GM23338 (cell line): ENCODE data around the gene DCDC2. TPM values are rescaled to one million over a fixed set of nuclear protein-coding genes. Genes with fewer than 3 reads are reported as not detected.
A peak's percentile ranks its signal among the peaks of the same experiment; 100 is the strongest.

Experiments
- ATAC-seq: fragments of 200-7000 bp; cut with Tn5 transposase; 3 replicates; pipeline ENCODE4 v1.9.1; 2020
- DNase-seq: peaks from one replicate; pipeline ENCODE4 v3.0.0-alpha.2; 2015; ENCODE audit warnings: low spot score
- H2AFZ ChIP-seq: fragments of 200-600 bp; sonication (generic); 2 replicates; pipeline ENCODE4 v1.8.0; 2016; ENCODE audit warnings: antibody characterized with exemption, mild to moderate bottlenecking, moderate library complexity
- H3F3A ChIP-seq: fragments of 200-600 bp; sonication (generic); replicated peaks from 2 replicates; pipeline ENCODE4 v1.8.0; 2017; ENCODE audit warnings: antibody characterized with exemption, mixed run types, low read depth
- H3K27ac ChIP-seq: fragments of 200-600 bp; sonication (generic); 2 replicates; pipeline ENCODE4 v1.6.1; 2016; ENCODE audit warnings: low read depth
- H3K27me3 ChIP-seq: fragments of 200-600 bp; sonication (generic); 2 replicates; pipeline ENCODE4 v1.8.0; 2016; ENCODE audit warnings: mild to moderate bottlenecking, mixed run types, moderate library complexity; ENCODE audit not compliant: insufficient read depth
- H3K36me3 ChIP-seq: fragments of 200-600 bp; sonication (generic); 2 replicates; pipeline ENCODE4 v1.8.0; 2016; ENCODE audit warnings: mild to moderate bottlenecking; ENCODE audit not compliant: insufficient read depth
- H3K4me1 ChIP-seq: fragments of 200-600 bp; sonication (generic); 2 replicates; pipeline ENCODE4 v1.8.0; 2016; ENCODE audit warnings: mild to moderate bottlenecking, moderate library complexity; ENCODE audit not compliant: insufficient read depth
- H3K4me2 ChIP-seq: fragments of 200-600 bp; sonication (generic); 2 replicates; pipeline ENCODE4 v1.7.1; 2017; ENCODE audit warnings: mixed run types
- H3K4me3 ChIP-seq: fragments of 200-600 bp; sonication (generic); 2 replicates; pipeline ENCODE4 v1.6.1; 2016; ENCODE audit warnings: mixed run types
- H3K79me2 ChIP-seq: fragments of 200-600 bp; sonication (generic); replicated peaks from 2 replicates; pipeline ENCODE4 v1.8.0; 2017; ENCODE audit warnings: mild to moderate bottlenecking; ENCODE audit not compliant: insufficient read depth
- H3K9me2 ChIP-seq: fragments of 200-600 bp; sonication (generic); 2 replicates; pipeline ENCODE4 v1.8.0; 2017; ENCODE audit not compliant: insufficient read depth
- H4K20me1 ChIP-seq: fragments of 200-600 bp; sonication (generic); replicated peaks from 2 replicates; pipeline ENCODE4 v1.8.0; 2017; ENCODE audit warnings: mild to moderate bottlenecking; ENCODE audit not compliant: insufficient read depth
- H3K27ac Mint-ChIP-seq: 2 replicates; pipeline ENCODE4 v1.8.0; 2020; ENCODE audit warnings: inconsistent platforms, mild to moderate bottlenecking, moderate library complexity, mixed read lengths
- H3K27me3 Mint-ChIP-seq: 3 replicates; pipeline ENCODE4 v1.8.0; 2022; ENCODE audit warnings: low read depth, mild to moderate bottlenecking, moderate library complexity, mixed read lengths, inconsistent platforms; ENCODE audit not compliant: insufficient read depth, poor library complexity
- H3K36me3 Mint-ChIP-seq: 3 replicates; pipeline ENCODE4 v1.8.0; 2021; ENCODE audit warnings: low read depth, mild to moderate bottlenecking, inconsistent platforms, moderate library complexity, mixed read lengths
- H3K4me1 Mint-ChIP-seq: 3 replicates; pipeline ENCODE4 v1.8.0; 2020; ENCODE audit warnings: mild to moderate bottlenecking, inconsistent platforms, mixed read lengths
- H3K4me3 Mint-ChIP-seq: 3 replicates; pipeline ENCODE4 v1.8.0; 2021; ENCODE audit warnings: moderate library complexity, mild to moderate bottlenecking, inconsistent platforms, mixed read lengths
- H3K9me3 Mint-ChIP-seq: 3 replicates; pipeline ENCODE4 v1.8.0; 2020; ENCODE audit warnings: moderate library complexity, mild to moderate bottlenecking, inconsistent platforms, mixed read lengths
- CREB1 ChIP-seq: fragments of 250-450 bp; sonication (Bioruptor Pico); IDR thresholded peaks from 2 replicates; pipeline ENCODE4 v1.5.0; 2020; ENCODE audit warnings: low read depth, mild to moderate bottlenecking, moderate library complexity
- EZH2 ChIP-seq: fragments of 200-600 bp; sonication (generic); IDR thresholded peaks from one replicate; pipeline ENCODE4 v1.8.0; 2017; ENCODE audit warnings: antibody characterized with exemption, mild to moderate bottlenecking, low read depth; ENCODE audit not compliant: unreplicated experiment
- EZH2phosphoT487 ChIP-seq: fragments of 200-600 bp; sonication (generic); IDR thresholded peaks from one replicate; pipeline ENCODE4 v1.8.1; 2018; ENCODE audit warnings: antibody characterized with exemption; ENCODE audit not compliant: unreplicated experiment
- JUNB ChIP-seq: IDR thresholded peaks from one replicate; pipeline ENCODE4 v1.6.1; 2016; ENCODE audit warnings: antibody characterized with exemption; ENCODE audit not compliant: unreplicated experiment
- NANOG ChIP-seq: IDR thresholded peaks from 2 replicates; pipeline ENCODE4 v1.6.1; 2016; ENCODE audit warnings: antibody characterized with exemption, borderline replicate concordance
- POLR2AphosphoS5 ChIP-seq: IDR thresholded peaks from 2 replicates; pipeline ENCODE4 v1.6.1; 2016; ENCODE audit warnings: antibody characterized with exemption, low read depth
- STAT1 ChIP-seq: IDR thresholded peaks from one replicate; pipeline ENCODE4 v1.6.1; 2016; ENCODE audit warnings: antibody characterized with exemption; ENCODE audit not compliant: unreplicated experiment
- ZNF114 ChIP-seq: fragments of 250-450 bp; sonication (Bioruptor Pico); IDR thresholded peaks from 2 replicates; pipeline ENCODE4 v1.5.0; 2020; ENCODE audit warnings: mild to moderate bottlenecking, moderate library complexity
- ZNF331 ChIP-seq: fragments of 250-450 bp; sonication (Bioruptor Pico); IDR thresholded peaks from 2 replicates; pipeline ENCODE4 v1.5.0; 2020; ENCODE audit warnings: low read depth, mild to moderate bottlenecking, moderate library complexity
- polyA plus RNA-seq: library from polyadenylated mRNA; unstranded; fragments of >200 nt; fragmentation: Nextera tagmentation; extraction: Ambion mirVana; gene quantifications from 2 replicates; pipeline ENCODE4 v1.2.1, GENCODE V29; 2016
- total RNA-seq: library from RNA; depleted of rRNA; stranded (reverse); fragments of >200 nt; shearing (Covaris generic); gene quantifications from 2 replicates; pipeline ENCODE4 v1.2.3, GENCODE V29; 2014
- TF ChIP-seq, protein P1 (sequence below), 2 experiments: fragments of 200-600 bp in 1 of 2; sonication (generic) in 1 of 2; conservative IDR thresholded peaks; 2 replicates each; pipeline versions ENCODE4 v1.5.1 to v1.6.1; 2016 to 2017; ENCODE audit warnings: antibody characterized with exemption in 2 of 2, low read depth in 2 of 2, mild to moderate bottlenecking in 2 of 2, moderate library complexity in 1 of 2
- TF ChIP-seq, protein P2 (sequence below): IDR thresholded peaks from 2 replicates; pipeline ENCODE4 v1.6.1; 2016; ENCODE audit warnings: antibody characterized with exemption
- TF ChIP-seq, protein P3 (sequence below): IDR thresholded peaks from one replicate; pipeline ENCODE4 v1.6.1; 2018; ENCODE audit warnings: antibody characterized with exemption; ENCODE audit not compliant: unreplicated experiment

Gene DCDC2
- total and polyA plus RNA-seq, 2 experiments from 2014 or later, result 0.59 to 0.79 TPM

GRCh38 chr6:24223115-24223919, 134.5 kb downstream of the DCDC2 start (continued):
- TF ChIP-seq, protein P1, sequence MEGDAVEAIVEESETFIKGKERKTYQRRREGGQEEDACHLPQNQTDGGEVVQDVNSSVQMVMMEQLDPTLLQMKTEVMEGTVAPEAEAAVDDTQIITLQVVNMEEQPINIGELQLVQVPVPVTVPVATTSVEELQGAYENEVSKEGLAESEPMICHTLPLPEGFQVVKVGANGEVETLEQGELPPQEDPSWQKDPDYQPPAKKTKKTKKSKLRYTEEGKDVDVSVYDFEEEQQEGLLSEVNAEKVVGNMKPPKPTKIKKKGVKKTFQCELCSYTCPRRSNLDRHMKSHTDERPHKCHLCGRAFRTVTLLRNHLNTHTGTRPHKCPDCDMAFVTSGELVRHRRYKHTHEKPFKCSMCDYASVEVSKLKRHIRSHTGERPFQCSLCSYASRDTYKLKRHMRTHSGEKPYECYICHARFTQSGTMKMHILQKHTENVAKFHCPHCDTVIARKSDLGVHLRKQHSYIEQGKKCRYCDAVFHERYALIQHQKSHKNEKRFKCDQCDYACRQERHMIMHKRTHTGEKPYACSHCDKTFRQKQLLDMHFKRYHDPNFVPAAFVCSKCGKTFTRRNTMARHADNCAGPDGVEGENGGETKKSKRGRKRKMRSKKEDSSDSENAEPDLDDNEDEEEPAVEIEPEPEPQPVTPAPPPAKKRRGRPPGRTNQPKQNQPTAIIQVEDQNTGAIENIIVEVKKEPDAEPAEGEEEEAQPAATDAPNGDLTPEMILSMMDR (conservative IDR thresholded peaks at IDR 0.05; ENCODE audit: low read depth in 2 of 2), result no peak
- no peak for TF ChIP-seq EZH2
- no peak for TF ChIP-seq CREB1 (CRISPR knock-in tag)
- TF ChIP-seq, protein P2, sequence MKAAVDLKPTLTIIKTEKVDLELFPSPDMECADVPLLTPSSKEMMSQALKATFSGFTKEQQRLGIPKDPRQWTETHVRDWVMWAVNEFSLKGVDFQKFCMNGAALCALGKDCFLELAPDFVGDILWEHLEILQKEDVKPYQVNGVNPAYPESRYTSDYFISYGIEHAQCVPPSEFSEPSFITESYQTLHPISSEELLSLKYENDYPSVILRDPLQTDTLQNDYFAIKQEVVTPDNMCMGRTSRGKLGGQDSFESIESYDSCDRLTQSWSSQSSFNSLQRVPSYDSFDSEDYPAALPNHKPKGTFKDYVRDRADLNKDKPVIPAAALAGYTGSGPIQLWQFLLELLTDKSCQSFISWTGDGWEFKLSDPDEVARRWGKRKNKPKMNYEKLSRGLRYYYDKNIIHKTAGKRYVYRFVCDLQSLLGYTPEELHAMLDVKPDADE, result no peak
- TF ChIP-seq, protein P3, sequence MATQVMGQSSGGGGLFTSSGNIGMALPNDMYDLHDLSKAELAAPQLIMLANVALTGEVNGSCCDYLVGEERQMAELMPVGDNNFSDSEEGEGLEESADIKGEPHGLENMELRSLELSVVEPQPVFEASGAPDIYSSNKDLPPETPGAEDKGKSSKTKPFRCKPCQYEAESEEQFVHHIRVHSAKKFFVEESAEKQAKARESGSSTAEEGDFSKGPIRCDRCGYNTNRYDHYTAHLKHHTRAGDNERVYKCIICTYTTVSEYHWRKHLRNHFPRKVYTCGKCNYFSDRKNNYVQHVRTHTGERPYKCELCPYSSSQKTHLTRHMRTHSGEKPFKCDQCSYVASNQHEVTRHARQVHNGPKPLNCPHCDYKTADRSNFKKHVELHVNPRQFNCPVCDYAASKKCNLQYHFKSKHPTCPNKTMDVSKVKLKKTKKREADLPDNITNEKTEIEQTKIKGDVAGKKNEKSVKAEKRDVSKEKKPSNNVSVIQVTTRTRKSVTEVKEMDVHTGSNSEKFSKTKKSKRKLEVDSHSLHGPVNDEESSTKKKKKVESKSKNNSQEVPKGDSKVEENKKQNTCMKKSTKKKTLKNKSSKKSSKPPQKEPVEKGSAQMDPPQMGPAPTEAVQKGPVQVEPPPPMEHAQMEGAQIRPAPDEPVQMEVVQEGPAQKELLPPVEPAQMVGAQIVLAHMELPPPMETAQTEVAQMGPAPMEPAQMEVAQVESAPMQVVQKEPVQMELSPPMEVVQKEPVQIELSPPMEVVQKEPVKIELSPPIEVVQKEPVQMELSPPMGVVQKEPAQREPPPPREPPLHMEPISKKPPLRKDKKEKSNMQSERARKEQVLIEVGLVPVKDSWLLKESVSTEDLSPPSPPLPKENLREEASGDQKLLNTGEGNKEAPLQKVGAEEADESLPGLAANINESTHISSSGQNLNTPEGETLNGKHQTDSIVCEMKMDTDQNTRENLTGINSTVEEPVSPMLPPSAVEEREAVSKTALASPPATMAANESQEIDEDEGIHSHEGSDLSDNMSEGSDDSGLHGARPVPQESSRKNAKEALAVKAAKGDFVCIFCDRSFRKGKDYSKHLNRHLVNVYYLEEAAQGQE, result no peak
- no peak for TF ChIP-seq NANOG
- TF ChIP-seq STAT1, result no peak
- no peak for TF ChIP-seq ZNF114
- TF ChIP-seq ZNF331 (CRISPR knock-in tag), result no peak
- no peak for TF ChIP-seq POLR2AphosphoS5
- TF ChIP-seq JUNB, result no peak
- no peak for TF ChIP-seq EZH2phosphoT487

- H3F3A ChIP-seq, result no peaks in the 10 kb centered on the region
- H3K36me3 Mint-ChIP-seq, result no peaks in the 10 kb centered on the region
- H3K4me3 Mint-ChIP-seq, result no peak overlapping the region
- H3K4me3 ChIP-seq, result no peak overlapping the region
- H3K27ac ChIP-seq, result no peak overlapping the region
- H3K79me2 ChIP-seq, result no peaks in the 10 kb centered on the region
- no peaks in the 10 kb centered on the region for H3K9me3 Mint-ChIP-seq
- H3K27ac Mint-ChIP-seq, result peak overlapping the region; percentile 50; the same call in 1 of the 2 replicates
- H2AFZ ChIP-seq, result no peak overlapping the region
- DNase-seq (peak; percentile 45), ATAC-seq (no peak)
- H3K4me1 Mint-ChIP-seq, result no peaks in the 10 kb centered on the region
- H3K36me3 ChIP-seq, result no peaks in the 10 kb centered on the region
- no peaks in the 10 kb centered on the region for H3K27me3 Mint-ChIP-seq
- TF ChIP-seq, protein P1 (conservative IDR thresholded peaks at IDR 0.05; ENCODE audit: low read depth in 2 of 2), result peak in 1 of 2 experiments; percentile 3; a peak in 1 of 4 replicates
- TF ChIP-seq JUNB, result no peak
- no peaks in the 10 kb centered on the region for H4K20me1 ChIP-seq
- peaks cover 7% of the 10 kb centered on the region; the same call in 1 of the 2 replicates for H3K4me1 ChIP-seq
- no peak overlapping the region for H3K4me2 ChIP-seq
- H3K27me3 ChIP-seq, result no peaks in the 10 kb centered on the region
- no peaks in the 10 kb centered on the region for H3K9me2 ChIP-seq
These were observed 138.2 kb downstream of the DCDC2 start for GRCh38 chr6:24219670-24220069.
